Fibroblast of skin of back (primary cell): ENCODE data around the gene IGFBP4.

ENCODE experiments used
- DNase-seq: peaks from one replicate; pipeline ENCODE4 v3.0.0-alpha.2; 2013

IGFBP4 gene

DNA sequence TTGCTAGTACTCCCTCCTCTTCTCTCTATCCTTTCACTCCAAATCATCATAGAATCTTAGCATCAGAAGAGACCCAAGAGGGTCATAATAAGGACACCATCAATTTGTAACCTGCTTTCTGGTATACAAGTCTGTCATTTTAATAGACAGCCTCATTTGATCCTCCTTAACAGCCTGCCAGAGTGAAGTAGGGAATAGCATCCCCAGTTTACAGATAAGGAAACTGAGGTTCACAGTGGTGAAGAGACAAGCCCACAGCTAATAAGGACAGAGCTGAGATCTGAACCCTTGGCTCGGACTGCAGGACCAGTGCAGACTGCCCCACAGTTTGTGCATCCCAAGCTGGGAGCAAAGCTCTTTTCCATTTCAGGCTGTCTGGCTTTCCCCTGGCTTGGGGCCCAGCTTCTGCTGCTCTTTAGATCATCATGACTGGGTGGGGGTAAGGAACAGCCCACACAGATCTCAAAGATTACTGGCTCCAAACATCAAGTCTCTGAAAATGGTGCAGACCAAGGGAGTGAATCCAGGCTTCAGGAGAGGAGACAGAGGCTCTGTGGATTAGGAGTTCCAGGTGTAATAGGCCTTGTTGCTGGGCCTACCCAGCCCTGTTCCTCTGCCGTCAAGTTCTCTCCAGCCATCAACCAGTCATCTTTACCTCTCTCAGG is 10.3 kb upstream of the IGFBP4 start:
- no peak for DNase-seq

GRCh38 chr17:40433551-40434415 is 9.5 kb upstream of the IGFBP4 start:
- no peak for DNase-seq

DNA sequence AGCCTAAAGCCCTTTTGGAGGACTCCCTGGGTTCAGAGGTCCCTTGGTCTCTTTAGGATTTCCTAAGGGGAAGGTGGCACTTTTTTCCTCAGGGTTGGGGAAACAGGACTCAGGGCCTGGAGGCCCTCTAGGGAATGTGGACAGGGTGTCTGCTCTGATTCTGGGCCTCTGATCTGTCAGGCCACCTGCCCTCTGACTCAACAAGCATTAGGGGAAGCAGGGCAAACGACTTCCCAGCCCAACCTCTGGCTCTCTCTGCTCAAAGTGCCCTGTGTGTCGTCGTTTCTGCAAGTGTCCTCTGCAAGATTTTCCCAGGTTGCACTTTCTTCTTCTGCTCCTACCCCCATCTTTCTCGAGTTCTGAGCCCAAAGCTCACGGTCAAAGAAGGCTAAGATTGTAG is 6.6 kb upstream of the IGFBP4 start:
- DNase-seq: no peak

- DNase-seq: peak; percentile 49
Measured at GRCh38 chr17:40437095-40437732, 6.0 kb upstream of the IGFBP4 start.

DNA sequence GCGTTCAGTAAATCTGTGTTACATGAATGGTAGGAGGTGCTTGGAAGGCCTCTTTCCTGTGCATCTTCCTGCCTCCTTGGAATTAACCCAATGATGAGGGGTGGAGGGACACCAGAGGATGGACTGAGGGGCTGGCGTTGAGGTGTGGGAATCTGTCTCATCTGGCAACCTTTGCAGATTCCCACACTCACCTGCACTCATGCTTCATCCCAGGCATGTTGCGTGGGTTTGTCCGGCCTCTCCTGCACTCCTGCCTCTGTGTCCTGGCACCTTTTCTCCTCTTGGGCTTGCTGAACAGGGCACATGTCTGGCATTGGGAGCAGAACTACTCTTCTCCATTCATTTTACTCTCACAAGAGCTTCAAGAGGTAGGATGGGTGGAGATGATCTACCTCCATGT is 3.1 kb upstream of the IGFBP4 start:
- DNase-seq: no peak

- DNase-seq: no peak
Measured at GRCh38 chr17:40442392-40443195, 656 bp upstream of the IGFBP4 start.

DNA sequence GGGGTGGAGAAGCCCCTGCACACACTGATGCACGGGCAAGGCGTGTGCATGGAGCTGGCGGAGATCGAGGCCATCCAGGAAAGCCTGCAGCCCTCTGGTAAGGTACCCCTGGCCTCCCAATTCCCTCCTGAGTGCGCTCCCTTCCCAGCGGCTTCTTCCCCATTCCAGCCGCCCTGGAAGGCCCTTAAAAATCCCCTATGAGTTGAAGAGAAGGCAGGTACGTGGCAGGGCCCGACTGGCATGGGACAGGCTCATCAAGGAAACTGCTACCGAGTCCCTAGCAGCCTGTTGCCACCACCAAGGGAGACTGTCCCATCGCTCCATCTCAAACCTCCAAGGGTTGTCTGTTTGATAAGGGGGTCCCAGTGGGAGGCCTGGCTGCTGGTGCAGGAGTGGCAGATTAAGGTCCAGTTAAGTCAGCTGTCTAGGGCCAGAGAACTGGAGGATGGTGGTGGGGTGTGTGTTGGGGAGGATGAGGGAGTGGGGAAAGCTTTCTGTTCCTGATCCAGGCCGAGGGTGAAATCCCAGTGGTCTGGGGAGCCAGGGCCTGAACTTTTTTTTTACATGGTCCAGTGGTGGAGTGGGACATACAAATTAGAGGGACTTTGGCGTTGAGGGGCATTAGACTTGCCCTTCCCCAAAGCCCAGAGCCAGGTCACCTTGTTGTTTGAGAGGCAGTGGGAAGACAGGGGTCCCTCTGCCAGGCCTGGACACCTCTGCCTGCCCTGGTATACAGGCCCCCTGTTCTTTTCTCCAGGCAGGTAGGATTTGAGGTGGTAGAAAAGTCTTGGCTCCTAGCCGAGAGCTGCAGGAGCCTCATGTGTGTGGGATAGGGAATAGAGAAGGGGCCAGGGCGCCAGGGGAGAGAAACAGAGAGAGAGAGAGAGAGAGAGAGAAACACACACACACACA is 994 bp downstream of the IGFBP4 start:
- no peak for DNase-seq

DNA sequence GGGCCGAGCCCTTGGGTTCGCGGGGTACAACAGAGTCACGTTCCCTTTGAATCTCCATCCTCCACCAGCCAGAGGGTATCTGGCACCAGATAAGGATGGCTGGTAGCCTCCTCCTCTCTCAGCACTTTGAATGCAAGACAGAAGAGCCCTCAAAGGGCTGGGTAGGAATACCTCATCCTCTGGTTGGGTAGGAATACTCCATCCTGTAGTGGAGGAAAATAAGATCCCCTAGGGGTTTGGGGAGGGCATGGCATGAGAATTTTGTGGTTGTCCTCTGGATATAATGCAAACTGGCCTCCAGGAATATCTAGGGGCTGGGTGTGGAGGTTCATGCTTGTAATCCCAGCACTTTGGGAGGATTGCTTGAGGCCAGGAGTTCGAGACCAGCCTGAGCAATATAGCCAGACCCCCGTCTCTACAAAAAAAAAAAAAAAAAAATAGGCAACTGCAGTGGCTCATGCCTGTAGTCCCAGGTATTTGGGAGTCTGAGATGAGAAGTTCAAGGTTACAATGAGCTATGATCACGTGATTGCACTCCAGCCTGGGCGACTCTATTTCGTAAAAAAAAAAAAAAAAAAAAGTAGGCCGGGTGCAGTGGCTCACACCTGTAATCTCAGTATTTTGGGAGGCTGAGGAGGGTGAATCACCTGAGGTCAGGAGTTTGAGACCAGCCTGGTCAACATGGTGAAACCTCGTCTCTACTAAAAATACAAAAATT is 2.7 kb downstream of the IGFBP4 start:
- DNase-seq: peak; percentile 58

DNA sequence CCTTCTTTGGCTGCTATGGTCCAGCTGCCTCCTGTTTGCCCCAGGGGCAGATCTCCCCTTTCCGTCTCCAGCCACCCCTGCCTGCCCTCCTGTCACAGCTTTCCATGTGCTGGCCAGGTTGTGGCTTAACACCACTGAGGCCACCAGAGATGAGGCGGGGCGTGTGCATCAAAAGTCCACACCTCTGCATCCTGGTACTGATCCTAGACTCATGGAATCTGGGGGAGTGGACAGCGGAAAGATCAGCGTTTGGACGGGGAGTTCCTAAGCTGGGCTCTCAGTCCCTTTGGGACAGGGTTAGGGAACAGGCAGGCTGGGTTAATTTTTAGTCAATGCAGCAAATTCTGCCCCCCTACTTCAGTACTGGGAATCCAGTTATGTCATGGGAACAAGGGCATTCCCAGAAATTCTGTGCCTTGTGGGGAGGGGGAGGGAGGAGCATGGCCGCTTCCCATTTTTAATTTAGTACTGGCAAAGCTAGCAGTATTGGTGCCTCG is 3.9 kb downstream of the IGFBP4 start:
- DNase-seq: no peak

GRCh38 chr17:40447806-40448205 is 4.6 kb downstream of the IGFBP4 start:
- no peak for DNase-seq

GRCh38 chr17:40448213-40448638 is 5.0 kb downstream of the IGFBP4 start:
- no peak for DNase-seq

GRCh38 chr17:40448639-40449261 is 5.5 kb downstream of the IGFBP4 start:
- no peak for DNase-seq

GRCh38 chr17:40450175-40450574 is 6.9 kb downstream of the IGFBP4 start:
- DNase-seq: no peak

DNA sequence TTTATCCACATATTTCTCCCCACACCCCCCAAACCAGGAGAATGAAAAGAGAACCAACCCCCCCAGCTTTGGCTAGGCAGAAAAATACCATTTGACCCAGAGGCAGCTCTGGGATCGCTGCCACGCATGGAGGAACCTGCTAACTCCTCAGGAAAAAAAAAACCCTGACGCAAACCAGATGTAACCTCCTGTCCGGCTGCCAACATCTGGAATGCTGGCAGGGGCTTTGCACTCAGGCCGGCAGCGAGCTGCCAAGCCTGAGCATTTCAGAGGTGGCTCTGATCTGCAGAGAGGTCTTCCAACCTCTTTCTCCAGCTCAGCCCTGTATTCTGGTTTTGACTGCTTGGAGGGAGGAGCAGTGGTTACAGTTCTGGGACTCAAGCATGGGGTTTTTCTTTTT is 8.2 kb downstream of the IGFBP4 start:
- peak; percentile 73 for DNase-seq

DNA sequence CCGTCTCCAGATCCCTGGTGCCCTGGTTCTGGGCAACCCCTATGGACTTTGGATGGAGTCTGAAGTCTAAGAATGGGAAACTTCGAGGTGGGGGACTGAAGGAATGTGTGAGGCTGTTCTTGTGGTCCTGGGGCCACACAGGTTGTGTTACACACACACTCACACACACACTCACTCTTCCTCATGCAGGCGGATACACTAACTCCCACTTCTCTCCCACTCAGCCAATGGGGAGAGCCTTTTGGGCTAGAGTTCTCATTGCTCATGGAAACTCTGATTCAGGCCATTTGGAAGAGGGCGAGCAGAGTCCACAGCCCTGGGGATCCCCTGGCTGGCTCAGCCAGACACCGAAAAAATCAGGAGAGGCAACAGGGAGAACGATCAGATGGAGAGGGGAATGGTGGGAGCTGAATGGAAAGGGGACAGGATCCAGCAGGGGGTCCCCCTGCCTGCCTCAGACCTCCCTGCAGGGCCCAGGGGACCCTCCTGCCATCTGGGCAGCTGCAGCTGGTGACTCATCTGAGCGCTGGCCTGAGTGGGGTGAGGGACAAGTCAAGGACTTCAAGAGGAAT is 9.1 kb downstream of the IGFBP4 start:
- DNase-seq: peak; percentile 88

- peak; percentile 37 for DNase-seq
Measured at GRCh38 chr17:40452921-40453378, 9.7 kb downstream of the IGFBP4 start.

GRCh38 chr17:40453881-40454612 is 10.8 kb downstream of the IGFBP4 start:
- peak; percentile 42 for DNase-seq

DNA sequence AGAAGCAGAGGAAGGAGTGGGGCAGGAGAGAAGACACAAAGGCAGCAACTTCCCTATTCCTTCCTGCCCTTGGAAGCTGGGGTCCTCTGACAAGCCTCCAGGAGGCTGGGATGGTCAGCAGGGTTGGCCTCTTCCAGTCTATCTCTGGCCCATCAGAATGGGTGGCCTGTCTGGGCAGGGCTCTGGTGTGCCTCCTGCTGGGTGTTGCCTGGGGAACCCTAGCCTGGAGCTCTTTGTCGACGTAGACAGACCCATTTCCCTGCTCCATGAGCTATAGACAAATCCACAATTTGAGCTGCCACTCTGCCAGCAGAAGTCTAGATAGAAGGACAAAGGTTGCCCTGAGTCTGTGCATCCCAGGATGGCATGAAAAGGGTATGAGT is 11.4 kb downstream of the IGFBP4 start:
- no peak for DNase-seq

DNA sequence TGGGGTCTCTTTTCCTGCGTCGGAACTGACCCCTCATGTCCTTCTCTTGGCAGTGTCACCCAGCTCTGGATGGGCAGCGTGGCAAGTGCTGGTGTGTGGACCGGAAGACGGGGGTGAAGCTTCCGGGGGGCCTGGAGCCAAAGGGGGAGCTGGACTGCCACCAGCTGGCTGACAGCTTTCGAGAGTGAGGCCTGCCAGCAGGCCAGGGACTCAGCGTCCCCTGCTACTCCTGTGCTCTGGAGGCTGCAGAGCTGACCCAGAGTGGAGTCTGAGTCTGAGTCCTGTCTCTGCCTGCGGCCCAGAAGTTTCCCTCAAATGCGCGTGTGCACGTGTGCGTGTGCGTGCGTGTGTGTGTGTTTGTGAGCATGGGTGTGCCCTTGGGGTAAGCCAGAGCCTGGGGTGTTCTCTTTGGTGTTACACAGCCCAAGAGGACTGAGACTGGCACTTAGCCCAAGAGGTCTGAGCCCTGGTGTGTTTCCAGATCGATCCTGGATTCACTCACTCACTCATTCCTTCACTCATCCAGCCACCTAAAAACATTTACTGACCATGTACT is 13.2 kb downstream of the IGFBP4 start:
- no peak for DNase-seq
